ENCODE results near the gene B4GALT2. TPM values are rescaled to one million over a fixed set of nuclear protein-coding genes. Genes with fewer than 3 reads are reported as not detected.

Gene B4GALT2
- total RNA-seq, 1 donor from 2014 or later, result 56.6 TPM

- H3K36me3 ChIP-seq (ENCODE audit: insufficient read depth, low read length), result no peaks in the 10 kb centered on the region
- Mint-ChIP-seq H3K27ac (ENCODE audit: unreplicated experiment) (no peak overlapping the region), H3K4me1 (ENCODE audit: low read depth, unreplicated experiment) (no peaks in the 10 kb centered on the region), H3K36me3 (ENCODE audit: low read depth, unreplicated experiment) (peaks cover 35% of the 10 kb centered on the region), H3K9me3 (ENCODE audit: unreplicated experiment) (peaks cover 1% of the 10 kb centered on the region), H3K4me3 (ENCODE audit: unreplicated experiment) (no peak overlapping the region), H3K27me3 (ENCODE audit: low read depth, unreplicated experiment) (no peaks in the 10 kb centered on the region)
- H3K9me3 ChIP-seq (ENCODE audit: insufficient read depth, low read depth, low read length), result no peaks in the 10 kb centered on the region
- DNase-seq (ENCODE audit: low read depth) (no peak), FAIRE-seq (no peak)
- TF ChIP-seq EZH2 (IDR thresholded peaks at IDR 0.05; ENCODE audit: insufficient read depth, low read length), result no peak
- TF ChIP-seq CTCF (IDR thresholded peaks at IDR 0.05; ENCODE audit: insufficient read depth, low read depth, low read length), result no peak
- no peak overlapping the region for H3K27ac ChIP-seq (ENCODE audit: low read depth, low read length)
- no peaks in the 10 kb centered on the region for H3K27me3 ChIP-seq (ENCODE audit: insufficient read depth, low read length)
- H3K79me2 ChIP-seq (ENCODE audit: insufficient read depth, low read length), result no peaks in the 10 kb centered on the region
- H3K4me1 ChIP-seq (ENCODE audit: insufficient read depth, low read length), result no peaks in the 10 kb centered on the region
- peaks cover 22% of the 10 kb centered on the region for H4K20me1 ChIP-seq (ENCODE audit: insufficient read depth, low read length)
- no peak overlapping the region for H3K4me2 ChIP-seq (ENCODE audit: low read length)
- H3K9ac ChIP-seq (ENCODE audit: low read length), result no peak overlapping the region
- H2AFZ ChIP-seq (ENCODE audit: low read depth, low read length), result no peak overlapping the region
- no peak overlapping the region for H3K4me3 ChIP-seq (ENCODE audit: insufficient read depth, low read depth, low read length)
Observed at GRCh38 chr1:43960798-43961197, 18.2 kb upstream of the B4GALT2 start.

- Mint-ChIP-seq H3K9me3 (ENCODE audit: unreplicated experiment) (peaks cover 1% of the 10 kb centered on the region), H3K27ac (ENCODE audit: unreplicated experiment) (no peak overlapping the region), H3K27me3 (ENCODE audit: low read depth, unreplicated experiment) (no peaks in the 10 kb centered on the region), H3K4me3 (ENCODE audit: unreplicated experiment) (no peak overlapping the region), H3K36me3 (ENCODE audit: low read depth, unreplicated experiment) (peaks cover 36% of the 10 kb centered on the region), H3K4me1 (ENCODE audit: low read depth, unreplicated experiment) (no peaks in the 10 kb centered on the region)
- Histone ChIP-seq H3K79me2 (ENCODE audit: insufficient read depth, low read length) (no peaks in the 10 kb centered on the region), H3K27me3 (ENCODE audit: insufficient read depth, low read length) (no peaks in the 10 kb centered on the region), H3K9me3 (ENCODE audit: insufficient read depth, low read depth, low read length) (no peaks in the 10 kb centered on the region), H3K9ac (ENCODE audit: low read length) (no peak overlapping the region), H3K4me2 (ENCODE audit: low read length) (no peak overlapping the region), H3K27ac (ENCODE audit: low read depth, low read length) (no peak overlapping the region), H3K4me3 (ENCODE audit: insufficient read depth, low read depth, low read length) (no peak overlapping the region), H3K36me3 (ENCODE audit: insufficient read depth, low read length) (no peaks in the 10 kb centered on the region), H2AFZ (ENCODE audit: low read depth, low read length) (no peak overlapping the region), H4K20me1 (ENCODE audit: insufficient read depth, low read length) (peaks cover 20% of the 10 kb centered on the region), H3K4me1 (ENCODE audit: insufficient read depth, low read length) (no peaks in the 10 kb centered on the region)
- FAIRE-seq (no peak), DNase-seq (ENCODE audit: low read depth) (no peak)
- TF ChIP-seq CTCF (IDR thresholded peaks at IDR 0.05; ENCODE audit: insufficient read depth, low read depth, low read length) (no peak), EZH2 (IDR thresholded peaks at IDR 0.05; ENCODE audit: insufficient read depth, low read length) (no peak)
Observed at GRCh38 chr1:43961692-43962091, 17.3 kb upstream of the B4GALT2 start.

- H3K4me1 Mint-ChIP-seq (ENCODE audit: low read depth, unreplicated experiment), result no peaks in the 10 kb centered on the region
- TF ChIP-seq EZH2 (IDR thresholded peaks at IDR 0.05; ENCODE audit: insufficient read depth, low read length) (no peak), CTCF (IDR thresholded peaks at IDR 0.05; ENCODE audit: insufficient read depth, low read depth, low read length) (no peak)
- Histone ChIP-seq H3K27ac (ENCODE audit: low read depth, low read length) (no peak overlapping the region), H2AFZ (ENCODE audit: low read depth, low read length) (no peak overlapping the region), H3K4me2 (ENCODE audit: low read length) (no peak overlapping the region), H4K20me1 (ENCODE audit: insufficient read depth, low read length) (peaks cover 20% of the 10 kb centered on the region), H3K4me3 (ENCODE audit: insufficient read depth, low read depth, low read length) (no peak overlapping the region), H3K36me3 (ENCODE audit: insufficient read depth, low read length) (no peaks in the 10 kb centered on the region), H3K79me2 (ENCODE audit: insufficient read depth, low read length) (no peaks in the 10 kb centered on the region), H3K27me3 (ENCODE audit: insufficient read depth, low read length) (no peaks in the 10 kb centered on the region), H3K9ac (ENCODE audit: low read length) (no peak overlapping the region), H3K4me1 (ENCODE audit: insufficient read depth, low read length) (no peaks in the 10 kb centered on the region), H3K9me3 (ENCODE audit: insufficient read depth, low read depth, low read length) (no peaks in the 10 kb centered on the region)
- no peak overlapping the region for H3K27ac Mint-ChIP-seq (ENCODE audit: unreplicated experiment)
- FAIRE-seq, result no peak
- H3K27me3 Mint-ChIP-seq (ENCODE audit: low read depth, unreplicated experiment), result no peaks in the 10 kb centered on the region
- peaks cover 34% of the 10 kb centered on the region for H3K36me3 Mint-ChIP-seq (ENCODE audit: low read depth, unreplicated experiment)
- no peak for DNase-seq (ENCODE audit: low read depth)
- H3K4me3 Mint-ChIP-seq (ENCODE audit: unreplicated experiment), result no peak overlapping the region
- peaks cover 1% of the 10 kb centered on the region for H3K9me3 Mint-ChIP-seq (ENCODE audit: unreplicated experiment)
Observed at GRCh38 chr1:43962324-43962723, 16.7 kb upstream of the B4GALT2 start.
